HEK293 (cell line): ENCODE measurements around the gene COA3.

ENCODE experiments used
- CTCF ChIA-PET: fragments of 350-600 bp; formaldehyde crosslinking; extraction: SDS; loops from one replicate; lab custom pipeline; 2021; ENCODE audit warnings: antibody characterized with exemption; lab: Yijun Ruan, JAX
- POLR2A ChIA-PET: fragments of 300-600 bp; formaldehyde crosslinking; extraction: SDS; loops from one replicate; lab custom pipeline; 2020; ENCODE audit warnings: antibody characterized with exemption, inconsistent platforms; lab: Yijun Ruan, JAX
- H3K27ac ChIP-seq: fragments of 200-500 bp; sonication (Bioruptor generic); 2 replicates; pipeline ENCODE4 v1.5.1; 2014; ENCODE audit warnings: low read depth, low read length, control low read depth, inconsistent platforms; ENCODE audit errors: extremely low read depth
- H3K36me3 ChIP-seq, 2 experiments: fragments of 200-500 bp in 1 of 2; sonication (Bioruptor generic) in 1 of 2; 1 replicate in 1 of 2; 2 replicates in 1 of 2; pipeline ENCODE4 v1.5.1; 2014 to 2017; ENCODE audit warnings: inconsistent platforms in 2 of 2, low read length in 2 of 2; ENCODE audit not compliant: control insufficient read depth in 2 of 2, insufficient read depth in 1 of 2
- H3K4me1 ChIP-seq: fragments of 200-500 bp; sonication (Bioruptor generic); 2 replicates; pipeline ENCODE4 v1.5.1; 2014; ENCODE audit warnings: mild to moderate bottlenecking, low read length, inconsistent platforms; ENCODE audit not compliant: control insufficient read depth, insufficient read depth
- H3K4me3 ChIP-seq: 2 replicates; pipeline ENCODE4 v1.5.1; 2011; ENCODE audit warnings: low read depth, mild to moderate bottlenecking, control low read depth, low read length, moderate library complexity
- H3K9me3 ChIP-seq: fragments of 200-500 bp; sonication (Bioruptor generic); 2 replicates; pipeline ENCODE4 v1.5.1; 2014; ENCODE audit warnings: low read depth, low read length, inconsistent platforms; ENCODE audit not compliant: control insufficient read depth, insufficient read depth
- BCL6B ChIP-seq: fragments of 450-650 bp; formaldehyde crosslinking; IDR thresholded peaks from 2 replicates; pipeline ENCODE4 v1.5.1; 2017; ENCODE audit warnings: missing biosample characterization, missing genetic modification characterization
- GFI1B ChIP-seq: fragments of 450-650 bp; formaldehyde crosslinking; IDR thresholded peaks from 2 replicates; pipeline ENCODE4 v1.5.1; 2016; ENCODE audit warnings: missing biosample characterization, missing genetic modification characterization
- GLI4 ChIP-seq: fragments of 450-650 bp; formaldehyde crosslinking; IDR thresholded peaks from 2 replicates; pipeline ENCODE4 v1.5.1; 2016; ENCODE audit warnings: missing biosample characterization, missing genetic modification characterization
- IKZF3 ChIP-seq: fragments of 450-650 bp; IDR thresholded peaks from 2 replicates; pipeline ENCODE4 v1.5.0; 2018; ENCODE audit warnings: missing biosample characterization, mild to moderate bottlenecking, missing genetic modification characterization, moderate library complexity
- KLF10 ChIP-seq: fragments of 450-650 bp; IDR thresholded peaks from 2 replicates; pipeline ENCODE4 v1.5.1; 2018; ENCODE audit warnings: missing biosample characterization, mild to moderate bottlenecking, missing genetic modification characterization
- MEIS1 ChIP-seq: sonication (generic); formaldehyde crosslinking; IDR thresholded peaks from 2 replicates; pipeline ENCODE4 v1.8.1; 2022; ENCODE audit warnings: missing genetic modification reagents, mild to moderate bottlenecking, borderline replicate concordance
- PRDM10 ChIP-seq: fragments of 450-650 bp; formaldehyde crosslinking; IDR thresholded peaks from 2 replicates; pipeline ENCODE4 v1.5.1; 2016; ENCODE audit warnings: missing biosample characterization, missing genetic modification characterization
- SP2 ChIP-seq: fragments of 450-650 bp; formaldehyde crosslinking; IDR thresholded peaks from 2 replicates; pipeline ENCODE4 v1.5.1; 2016; ENCODE audit warnings: missing biosample characterization, missing genetic modification characterization
- SP3 ChIP-seq: fragments of 450-650 bp; formaldehyde crosslinking; IDR thresholded peaks from 2 replicates; pipeline ENCODE4 v1.5.1; 2016; ENCODE audit warnings: missing biosample characterization, missing genetic modification characterization
- ZBTB17 ChIP-seq: fragments of 450-650 bp; formaldehyde crosslinking; IDR thresholded peaks from 2 replicates; pipeline ENCODE4 v1.5.1; 2016; ENCODE audit warnings: missing biosample characterization, missing genetic modification characterization
- ZBTB20 ChIP-seq: fragments of 450-650 bp; formaldehyde crosslinking; IDR thresholded peaks from 2 replicates; pipeline ENCODE4 v1.5.1; 2016; ENCODE audit warnings: missing biosample characterization, missing genetic modification characterization
- ZBTB48 ChIP-seq: fragments of 450-650 bp; formaldehyde crosslinking; IDR thresholded peaks from 2 replicates; pipeline ENCODE4 v1.5.1; 2016; ENCODE audit warnings: missing biosample characterization, missing genetic modification characterization
- ZBTB8A ChIP-seq: fragments of 450-650 bp; formaldehyde crosslinking; IDR thresholded peaks from 2 replicates; pipeline ENCODE4 v1.5.1; 2016; ENCODE audit warnings: missing biosample characterization, missing genetic modification characterization
- ZEB2 ChIP-seq: fragments of 450-650 bp; formaldehyde crosslinking; IDR thresholded peaks from 2 replicates; pipeline ENCODE4 v1.5.1; 2016; ENCODE audit warnings: missing biosample characterization, missing genetic modification characterization
- ZFP37 ChIP-seq: fragments of 450-650 bp; formaldehyde crosslinking; IDR thresholded peaks from 2 replicates; pipeline ENCODE4 v1.5.1; 2016; ENCODE audit warnings: missing biosample characterization, missing genetic modification characterization
- ZFP69B ChIP-seq: fragments of 450-650 bp; formaldehyde crosslinking; IDR thresholded peaks from 2 replicates; pipeline ENCODE4 v1.5.1; 2016; ENCODE audit warnings: missing biosample characterization, missing genetic modification characterization
- ZNF169 ChIP-seq: fragments of 450-650 bp; formaldehyde crosslinking; IDR thresholded peaks from 2 replicates; pipeline ENCODE4 v1.5.1; 2016; ENCODE audit warnings: missing biosample characterization, missing genetic modification characterization
- ZNF2 ChIP-seq: fragments of 450-650 bp; formaldehyde crosslinking; IDR thresholded peaks from 2 replicates; pipeline ENCODE4 v1.5.1; 2016; ENCODE audit warnings: missing biosample characterization, missing genetic modification characterization
- ZNF211 ChIP-seq: fragments of 450-650 bp; formaldehyde crosslinking; IDR thresholded peaks from 2 replicates; pipeline ENCODE4 v1.5.1; 2016; ENCODE audit warnings: low read depth, missing biosample characterization, missing genetic modification characterization
- ZNF274 ChIP-seq, 2 experiments: fragments of 200-500 bp in 1 of 2; fragments of 450-650 bp in 1 of 2; sonication (Bioruptor generic) in 1 of 2; formaldehyde crosslinking in 1 of 2; IDR thresholded peaks; 2 replicates each; pipeline versions ENCODE4 v1.5.1 to v1.6.1; 2014 to 2016; ENCODE audit warnings: borderline replicate concordance in 1 of 2, inconsistent platforms in 1 of 2, low read length in 1 of 2, missing biosample characterization in 1 of 2, missing genetic modification characterization in 1 of 2
- ZNF335 ChIP-seq: fragments of 450-650 bp; formaldehyde crosslinking; conservative IDR thresholded peaks from 2 replicates; pipeline ENCODE4 v1.5.1; 2016; ENCODE audit warnings: missing biosample characterization, missing genetic modification characterization
- ZNF394 ChIP-seq: fragments of 450-650 bp; formaldehyde crosslinking; IDR thresholded peaks from 2 replicates; pipeline ENCODE4 v1.5.1; 2016; ENCODE audit warnings: missing biosample characterization, missing genetic modification characterization, mild to moderate bottlenecking, moderate library complexity, borderline replicate concordance
- ZNF510 ChIP-seq: fragments of 450-650 bp; formaldehyde crosslinking; IDR thresholded peaks from 2 replicates; pipeline ENCODE4 v1.5.1; 2018; ENCODE audit warnings: mild to moderate bottlenecking, missing genetic modification characterization, missing biosample characterization; ENCODE audit not compliant: insufficient replicate concordance
- ZNF513 ChIP-seq: fragments of 450-650 bp; IDR thresholded peaks from 2 replicates; pipeline ENCODE4 v1.5.1; 2018; ENCODE audit warnings: missing biosample characterization, missing genetic modification characterization
- ZNF530 ChIP-seq: fragments of 450-650 bp; formaldehyde crosslinking; IDR thresholded peaks from 2 replicates; pipeline ENCODE4 v1.5.1; 2016; ENCODE audit warnings: low read depth, missing biosample characterization, missing genetic modification characterization
- ZNF596 ChIP-seq: fragments of 450-650 bp; IDR thresholded peaks from 2 replicates; pipeline ENCODE4 v1.5.0; 2018; ENCODE audit warnings: missing biosample characterization, mild to moderate bottlenecking, missing genetic modification characterization, moderate library complexity
- ZNF629 ChIP-seq: fragments of 450-650 bp; formaldehyde crosslinking; IDR thresholded peaks from 2 replicates; pipeline ENCODE4 v1.5.1; 2017; ENCODE audit warnings: missing biosample characterization, missing genetic modification characterization
- ZNF645 ChIP-seq: fragments of 450-650 bp; formaldehyde crosslinking; IDR thresholded peaks from 2 replicates; pipeline ENCODE4; 2016; ENCODE audit warnings: missing biosample characterization, missing genetic modification characterization
- ZNF777 ChIP-seq: fragments of 450-650 bp; formaldehyde crosslinking; IDR thresholded peaks from 2 replicates; pipeline ENCODE4 v1.5.1; 2017; ENCODE audit warnings: missing biosample characterization, missing genetic modification characterization, borderline replicate concordance
- ZSCAN30 ChIP-seq: fragments of 450-650 bp; IDR thresholded peaks from 2 replicates; pipeline ENCODE4 v1.5.1; 2018; ENCODE audit warnings: missing biosample characterization, mild to moderate bottlenecking, missing genetic modification characterization, moderate library complexity

COA3 gene

DNA sequence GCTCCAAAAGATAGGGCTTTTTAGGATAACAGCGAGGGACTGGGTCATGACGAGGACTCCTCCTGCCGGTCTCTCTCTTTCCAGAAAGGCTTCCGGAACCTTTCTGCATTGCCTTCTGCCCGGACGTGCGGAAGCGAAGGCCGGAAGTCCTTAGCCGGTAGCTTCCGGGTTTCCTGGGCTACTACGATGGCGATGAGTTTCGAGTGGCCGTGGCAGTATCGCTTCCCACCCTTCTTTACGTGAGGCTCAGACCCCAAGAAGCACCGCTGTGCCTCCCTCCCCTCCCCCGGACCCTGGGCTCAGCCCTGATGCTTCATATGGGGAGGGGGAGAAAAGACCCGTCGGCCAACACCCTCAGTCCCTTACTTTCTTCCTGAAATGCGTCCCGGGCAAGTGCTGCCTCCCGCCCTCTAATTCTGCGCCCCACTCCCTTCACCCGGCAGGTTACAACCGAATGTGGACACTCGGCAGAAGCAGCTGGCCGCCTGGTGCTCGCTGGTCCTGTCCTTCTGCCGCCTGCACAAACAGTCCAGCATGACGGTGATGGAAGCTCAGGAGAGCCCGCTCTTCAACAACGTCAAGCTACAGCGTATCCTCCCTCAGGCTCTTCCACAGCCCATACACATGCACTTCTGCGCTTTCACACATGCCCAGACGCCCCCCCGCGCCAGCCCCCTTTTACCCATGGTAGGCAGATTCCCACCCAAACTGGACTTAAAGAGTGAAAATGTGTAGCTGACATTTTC is 25.0 kb downstream of the COA3 start, which contains the start of gene VPS25:
VPS25 (plus strand) TSS at position 160 of the 746 bp plus-strand sequence; CDS start at position 187, 27 bp downstream.
- Histone ChIP-seq H3K4me1 (peaks cover 4% of the 10 kb centered on the region; the same call in 1 of the 2 replicates), H3K27ac (peak within 1 kb of the TSS; percentile 64)
- CTCF ChIA-PET = interaction anchor here (0.6 to 4.6 kb wide), 12 partner anchors 7 to 195 kb away, joined by 3 to 32 read pairs (median 4); partner anchors contain the start of genes PSMC3IP and WNK4
- TF ChIP-seq ZNF510 (tag by site-specific recombination) (no peak), ZNF335 (tag by site-specific recombination) (peak; percentile 67), ZNF629 (tag by site-specific recombination) (peak; percentile 80), ZBTB17 (peak; percentile 71), ZNF596 (tag by site-specific recombination) (peak; percentile 35; the same call in 1 of the 2 replicates), ZNF211 (tag by site-specific recombination) (no peak), ZFP69B (tag by site-specific recombination) (peak; percentile 81), ZNF645 (no peak), ZNF513 (peak; percentile 71), ZBTB48 (peak; percentile 69), ZBTB20 (tag by site-specific recombination) (peak; percentile 55; the same call in 1 of the 2 replicates), SP2 (tag by site-specific recombination) (peak; percentile 69), BCL6B (tag by site-specific recombination) (peak; percentile 72), GFI1B (tag by site-specific recombination) (no peak), ZFP37 (peak; percentile 60; the same call in 1 of the 2 replicates), KLF10 (tag by site-specific recombination) (no peak; the same call in 1 of the 2 replicates), MEIS1 (no peak), ZNF394 (tag by site-specific recombination) (peak; percentile 61; the same call in 1 of the 2 replicates), ZNF169 (tag by site-specific recombination) (no peak), IKZF3 (0 out of 2 replicates have a peak, but pooled peaks have one; percentile 27), SP3 (tag by site-specific recombination) (peak; percentile 53), ZBTB8A (tag by site-specific recombination) (peak; percentile 54), ZNF2 (tag by site-specific recombination) (peak; percentile 92), PRDM10 (tag by site-specific recombination) (0 out of 2 replicates have a peak, but pooled peaks have one; percentile 33), ZNF777 (tag by site-specific recombination) (0 out of 2 replicates have a peak, but pooled peaks have one; percentile 52), ZNF274 (IDR thresholded peaks at IDR 0.05; ENCODE audit: low read length) (no peak), ZNF274 (tag by site-specific recombination; IDR thresholded peaks at IDR 0.05; ENCODE audit: borderline replicate concordance) (no peak; the same call in 1 of the 2 replicates), ZNF530 (no peak), ZSCAN30 (tag by site-specific recombination) (peak; percentile 96), GLI4 (peak; percentile 83; the same call in 1 of the 2 replicates), ZEB2 (tag by site-specific recombination) (peak; percentile 50; the same call in 1 of the 2 replicates)

More for the DNA sequence above, 25.0 kb downstream of the COA3 start, which contains the start of gene VPS25:
- POLR2A ChIA-PET = interaction anchor here (0.6 to 2.5 kb wide), 24 partner anchors 8 to 542 kb away, joined by 3 to 17 read pairs (median 5); partner anchors contain the start of genes BECN1, CNTD1, COA3 and MLX
- H3K36me3 ChIP-seq = peaks cover 32 to 40% of the 10 kb centered on the region in 2 experiments
- H3K9me3 ChIP-seq = no peaks in the 10 kb centered on the region
- H3K4me3 ChIP-seq = peak within 1 kb of the TSS; percentile 94
